LHCN-M2 (cell line): ENCODE results near the gene TAS2R60. TPM values are rescaled to one million over a fixed set of nuclear protein-coding genes. Genes with fewer than 3 reads are reported as not detected.

Experiments
- DNase-seq: peaks from one replicate; pipeline ENCODE4 v3.0.0-alpha.2; 2012; ENCODE audit warnings: low read depth
- total RNA-seq: library from RNA; depleted of rRNA; stranded (reverse); fragments of >200 nt; gene quantifications from 2 replicates; pipeline ENCODE4 v1.2.3, GENCODE V29; 2014

The TAS2R60 gene
- total RNA-seq, 1 experiment from 2014 or later, result not detected

- no peak for DNase-seq
Observed at GRCh38 chr7:143437578-143437977, 5.7 kb upstream of the TAS2R60 start.

- DNase-seq, result no peak
Observed at GRCh38 chr7:143439866-143440265, 3.4 kb upstream of the TAS2R60 start.

- no peak for DNase-seq
Observed at GRCh38 chr7:143444063-143444782, 970 bp downstream of the TAS2R60 start.

GRCh38 chr7:143444785-143445184, 1.5 kb downstream of the TAS2R60 start:
- no peak for DNase-seq

GRCh38 chr7:143447466-143447865, 4.2 kb downstream of the TAS2R60 start:
- DNase-seq, result no peak

- DNase-seq, result no peak
Observed at GRCh38 chr7:143448429-143448828, 5.2 kb downstream of the TAS2R60 start.

GRCh38 chr7:143449793-143450192, 6.5 kb downstream of the TAS2R60 start:
- DNase-seq, result no peak

GRCh38 chr7:143451122-143451521, 7.9 kb downstream of the TAS2R60 start:
- no peak for DNase-seq

- no peak for DNase-seq
Observed at GRCh38 chr7:143451746-143452145, 8.5 kb downstream of the TAS2R60 start.

- DNase-seq, result no peak
Observed at GRCh38 chr7:143452495-143452894, 9.2 kb downstream of the TAS2R60 start.

- no peak for DNase-seq
Observed at GRCh38 chr7:143454091-143454680, 10.9 kb downstream of the TAS2R60 start.

- DNase-seq, result no peak
Observed at GRCh38 chr7:143455491-143455890, 12.2 kb downstream of the TAS2R60 start.

GRCh38 chr7:143455942-143456341, 12.7 kb downstream of the TAS2R60 start:
- no peak for DNase-seq

- no peak for DNase-seq
Observed at GRCh38 chr7:143456992-143457793, 13.9 kb downstream of the TAS2R60 start.

GRCh38 chr7:143458263-143458662, 15.0 kb downstream of the TAS2R60 start:
- DNase-seq, result no peak

GRCh38 chr7:143458681-143459080, 15.4 kb downstream of the TAS2R60 start:
- DNase-seq, result no peak

GRCh38 chr7:143459359-143459758, 16.1 kb downstream of the TAS2R60 start:
- no peak for DNase-seq

- DNase-seq, result no peak
Observed at GRCh38 chr7:143460271-143460979, 17.2 kb downstream of the TAS2R60 start.

- no peak for DNase-seq
Observed at GRCh38 chr7:143462045-143462444, 18.8 kb downstream of the TAS2R60 start.

GRCh38 chr7:143463556-143463955, 20.3 kb downstream of the TAS2R60 start:
- DNase-seq, result no peak

- no peak for DNase-seq
Observed at GRCh38 chr7:143463957-143464356, 20.7 kb downstream of the TAS2R60 start.

- no peak for DNase-seq
Observed at GRCh38 chr7:143467724-143468123, 24.5 kb downstream of the TAS2R60 start.
